Mesodermal cell (in vitro differentiated cells): ENCODE results near the gene CHST11.

ENCODE experiments used
- H3K27ac ChIP-seq: 2 replicates; pipeline ENCODE4 v1.7.0; 2013; ENCODE audit warnings: mild to moderate bottlenecking, low read depth, low read length, moderate library complexity; ENCODE audit not compliant: severe bottlenecking
- H3K36me3 ChIP-seq: 2 replicates; pipeline ENCODE4 v1.7.1; 2013; ENCODE audit warnings: mild to moderate bottlenecking, low read length, moderate library complexity; ENCODE audit not compliant: control insufficient read depth, insufficient read depth
- H3K4me1 ChIP-seq: one replicate; pipeline ENCODE4 v1.7.1; 2013; ENCODE audit warnings: mild to moderate bottlenecking, low read length; ENCODE audit not compliant: insufficient read depth, control insufficient read depth, poor library complexity, severe bottlenecking
- H3K4me3 ChIP-seq: 2 replicates; pipeline ENCODE4 v1.7.0; 2013; ENCODE audit warnings: low read length, control low read depth, mild to moderate bottlenecking; ENCODE audit not compliant: insufficient read depth, poor library complexity, severe bottlenecking; ENCODE audit errors: extremely low read depth
- H3K9me3 ChIP-seq: 2 replicates; pipeline ENCODE4 v1.7.1; 2013; ENCODE audit warnings: mild to moderate bottlenecking, low read length, moderate library complexity; ENCODE audit not compliant: control insufficient read depth
- WGBS, 2 experiments: methylation state at CpG; one replicate each; pipeline ENCODE4 v1.1.5; 2013; ENCODE audit warnings: missing lambda C conversion rate in 2 of 2; ENCODE audit not compliant: insufficient coverage in 2 of 2; 5-methylcytosine and 5-hydroxymethylcytosine counted together

CHST11 gene

GRCh38 chr12:104649217-104649824 is 192.6 kb downstream of the CHST11 start:
- Histone ChIP-seq H3K4me3 (no peak overlapping the region), H3K27ac (no peak overlapping the region)
- WGBS, 2 experiments, result no CpG with 5 or more reads among the region's 2 CpGs

DNA sequence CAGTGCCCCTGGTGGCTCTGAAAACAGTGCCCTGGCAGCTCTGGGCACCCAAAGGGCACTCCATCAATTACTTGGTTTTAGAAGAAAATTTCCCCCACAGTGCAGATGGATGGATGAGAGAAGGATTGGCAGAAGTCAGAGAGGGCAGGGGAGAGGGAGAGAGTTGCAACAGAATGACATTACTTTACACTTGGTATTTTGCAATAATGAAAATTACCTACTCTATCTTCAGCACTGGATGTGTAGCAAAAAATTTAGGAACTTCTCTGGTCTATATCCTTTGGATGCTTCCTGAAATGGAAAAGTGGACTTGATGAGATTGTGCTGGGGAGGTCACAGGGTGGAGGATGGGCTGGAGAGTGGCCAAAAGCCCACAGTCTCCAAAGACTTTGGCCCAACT is 193.2 kb downstream of the CHST11 start:
- no peak overlapping the region for H3K27ac ChIP-seq
- no peak overlapping the region for H3K4me3 ChIP-seq
- H3K36me3 ChIP-seq, result no peaks in the 10 kb centered on the region
- no peaks in the 10 kb centered on the region for H3K4me1 ChIP-seq
- H3K9me3 ChIP-seq, result no peaks in the 10 kb centered on the region

More at GRCh38 chr12:104649217-104649824, 192.6 kb downstream of the CHST11 start:
- H3K9me3 ChIP-seq, result no peaks in the 10 kb centered on the region
- H3K4me1 ChIP-seq, result no peaks in the 10 kb centered on the region
- no peaks in the 10 kb centered on the region for H3K36me3 ChIP-seq

GRCh38 chr12:104650541-104650940 is 193.8 kb downstream of the CHST11 start:
- Histone ChIP-seq H3K4me1 (no peaks in the 10 kb centered on the region), H3K36me3 (no peaks in the 10 kb centered on the region), H3K9me3 (no peaks in the 10 kb centered on the region), H3K27ac (no peak overlapping the region), H3K4me3 (no peak overlapping the region)
- WGBS, 2 experiments, result 78 to 91% methylated on average over 4 of the region's 5 CpGs

DNA sequence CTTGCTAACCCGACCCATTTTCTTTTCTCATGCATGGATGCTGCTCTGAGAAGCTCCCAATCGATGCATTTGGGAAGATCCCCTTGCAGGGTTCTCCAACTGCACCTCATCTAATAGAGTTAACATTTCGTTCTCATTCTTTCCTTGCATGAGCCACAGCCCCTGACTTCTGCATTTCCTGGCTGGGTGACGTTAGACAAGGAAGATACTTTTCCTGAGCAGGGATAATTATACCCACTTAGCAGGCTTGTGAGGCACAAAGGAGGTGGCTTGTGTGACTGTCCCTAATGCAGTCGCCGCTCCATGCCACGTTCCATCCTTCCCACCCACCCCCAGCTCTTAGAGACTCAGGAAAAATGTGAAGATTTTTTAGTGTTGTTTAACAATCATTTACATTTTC is 195.1 kb downstream of the CHST11 start:
- 65 to 80% methylated on average over 3 to 4 of the region's 7 CpGs for WGBS, 2 experiments
- no peak overlapping the region for H3K27ac ChIP-seq
- peaks cover 7% of the 10 kb centered on the region for H3K4me1 ChIP-seq
- no peaks in the 10 kb centered on the region for H3K36me3 ChIP-seq
- H3K9me3 ChIP-seq, result no peaks in the 10 kb centered on the region
- H3K4me3 ChIP-seq, result no peak overlapping the region

DNA sequence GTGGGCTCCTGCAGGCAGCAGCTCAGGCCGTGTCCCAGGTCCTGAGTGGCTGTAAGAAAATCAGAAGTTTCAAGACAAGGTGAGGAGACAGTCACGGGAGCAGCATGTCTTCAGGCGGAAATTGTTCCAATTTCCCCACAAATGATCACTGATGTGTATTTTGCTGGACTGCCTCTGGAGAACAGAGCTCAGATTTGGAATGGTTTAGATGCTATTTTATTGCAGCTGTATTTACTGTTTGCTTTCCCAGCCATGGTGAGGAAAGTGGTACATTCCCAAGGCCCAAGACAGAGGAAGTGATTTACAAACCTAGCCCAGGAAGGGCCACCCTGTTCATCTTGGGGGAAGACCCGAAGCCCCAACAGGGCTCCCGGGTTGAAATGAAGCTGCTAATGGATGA is 195.6 kb downstream of the CHST11 start:
- 95 to 97% methylated on average over 5 of the region's 5 CpGs for WGBS, 2 experiments
- no peak overlapping the region for H3K4me3 ChIP-seq
- no peak overlapping the region for H3K27ac ChIP-seq

GRCh38 chr12:104652910-104653309 is 196.2 kb downstream of the CHST11 start:
- Histone ChIP-seq H3K36me3 (no peaks in the 10 kb centered on the region), H3K27ac (no peak overlapping the region), H3K4me1 (peaks cover 10% of the 10 kb centered on the region), H3K4me3 (no peak overlapping the region), H3K9me3 (no peaks in the 10 kb centered on the region)
- 91 to 97% methylated on average over 3 of the region's 7 CpGs for WGBS, 2 experiments

More for the DNA sequence above, 195.6 kb downstream of the CHST11 start:
- no peaks in the 10 kb centered on the region for H3K9me3 ChIP-seq
- H3K36me3 ChIP-seq, result no peaks in the 10 kb centered on the region
- H3K4me1 ChIP-seq, result peaks cover 10% of the 10 kb centered on the region

- no peak overlapping the region for H3K4me3 ChIP-seq
- no peaks in the 10 kb centered on the region for H3K36me3 ChIP-seq
- peaks cover 10% of the 10 kb centered on the region for H3K4me1 ChIP-seq
- 89 to 93% methylated on average over 11 to 12 of the region's 12 CpGs for WGBS, 2 experiments
- H3K9me3 ChIP-seq, result no peaks in the 10 kb centered on the region
- H3K27ac ChIP-seq, result no peak overlapping the region
These were observed 197.2 kb downstream of the CHST11 start for GRCh38 chr12:104653730-104654664.

GRCh38 chr12:104654665-104655609 is 198.2 kb downstream of the CHST11 start:
- H3K27ac ChIP-seq, result no peak overlapping the region
- H3K4me3 ChIP-seq, result no peak overlapping the region
- 66 to 75% methylated on average over 10 to 12 of the region's 16 CpGs for WGBS, 2 experiments
- H3K4me1 ChIP-seq, result peaks cover 10% of the 10 kb centered on the region
- H3K36me3 ChIP-seq, result no peaks in the 10 kb centered on the region
- no peaks in the 10 kb centered on the region for H3K9me3 ChIP-seq

GRCh38 chr12:104656383-104656782 is 199.6 kb downstream of the CHST11 start:
- Histone ChIP-seq H3K27ac (no peak overlapping the region), H3K4me3 (no peak overlapping the region), H3K4me1 (peaks cover 10% of the 10 kb centered on the region), H3K36me3 (no peaks in the 10 kb centered on the region), H3K9me3 (no peaks in the 10 kb centered on the region)
- WGBS, 2 experiments, result 71 to 84% methylated on average over 5 to 6 of the region's 10 CpGs

- no peaks in the 10 kb centered on the region for H3K36me3 ChIP-seq
These were observed 200.2 kb downstream of the CHST11 start for GRCh38 chr12:104656921-104657320.

More at GRCh38 chr12:104656921-104657320, 200.2 kb downstream of the CHST11 start:
- Histone ChIP-seq H3K4me1 (peaks cover 10% of the 10 kb centered on the region), H3K9me3 (no peaks in the 10 kb centered on the region), H3K27ac (peak overlapping the region; percentile 5), H3K4me3 (no peak overlapping the region)
- WGBS, 2 experiments, result 70 to 89% methylated on average over 2 to 3 of the region's 5 CpGs
